Lower leg skin (tissue), 3 donors: ENCODE data around the gene ZPBP2.

Source experiments
- CTCF ChIP-seq, 3 donors: fragments of 450-650 bp; IDR thresholded peaks; one replicate each; pipeline ENCODE4 v1.5.1; 2016; ENCODE audit warnings: antibody characterized with exemption in 3 of 3, mild to moderate bottlenecking in 3 of 3, moderate library complexity in 2 of 3
- POLR2A ChIP-seq, 2 donors: fragments of 450-650 bp; IDR thresholded peaks; one replicate each; pipeline ENCODE4 v1.6.1; 2016 to 2017; ENCODE audit warnings: antibody characterized with exemption in 2 of 2, mild to moderate bottlenecking in 1 of 2, moderate library complexity in 1 of 2

- TF ChIP-seq CTCF (IDR thresholded peaks at IDR 0.05) (no peak), POLR2A (IDR thresholded peaks at IDR 0.05) (no peak)
Observed at GRCh38 chr17:39838057-39838456, 29.9 kb upstream of the ZPBP2 start.
